Stimulated activated memory B cell treated with anti-CD40 and anti-IgM and Interleukin-4, amounts not matched to agents 10 μg/mL and 1 μg/mL and 100 μg/mL, for 72 hours (primary cell): ENCODE measurements around the gene PISD.

Experiments
- ATAC-seq: fragments of 150-1000 bp; cut with Tn5 transposase; 2 replicates; pipeline ENCODE4 v1.10.0; 2021
- H3K27ac Mint-ChIP-seq: one replicate; pipeline ENCODE4 v1.8.0; 2022; ENCODE audit warnings: mild to moderate bottlenecking, mixed read lengths
- H3K27me3 Mint-ChIP-seq: one replicate; pipeline ENCODE4 v1.8.0; 2022; ENCODE audit warnings: mixed read lengths
- H3K36me3 Mint-ChIP-seq: one replicate; pipeline ENCODE4 v1.8.0; 2022; ENCODE audit warnings: mixed read lengths
- H3K4me1 Mint-ChIP-seq: one replicate; pipeline ENCODE4 v1.8.0; 2022; ENCODE audit warnings: mixed read lengths
- H3K4me3 Mint-ChIP-seq: one replicate; pipeline ENCODE4 v1.8.0; 2022; ENCODE audit warnings: mild to moderate bottlenecking, moderate library complexity, mixed read lengths
- H3K9me3 Mint-ChIP-seq: one replicate; pipeline ENCODE4 v1.8.0; 2022; ENCODE audit warnings: mixed read lengths

The PISD gene

DNA sequence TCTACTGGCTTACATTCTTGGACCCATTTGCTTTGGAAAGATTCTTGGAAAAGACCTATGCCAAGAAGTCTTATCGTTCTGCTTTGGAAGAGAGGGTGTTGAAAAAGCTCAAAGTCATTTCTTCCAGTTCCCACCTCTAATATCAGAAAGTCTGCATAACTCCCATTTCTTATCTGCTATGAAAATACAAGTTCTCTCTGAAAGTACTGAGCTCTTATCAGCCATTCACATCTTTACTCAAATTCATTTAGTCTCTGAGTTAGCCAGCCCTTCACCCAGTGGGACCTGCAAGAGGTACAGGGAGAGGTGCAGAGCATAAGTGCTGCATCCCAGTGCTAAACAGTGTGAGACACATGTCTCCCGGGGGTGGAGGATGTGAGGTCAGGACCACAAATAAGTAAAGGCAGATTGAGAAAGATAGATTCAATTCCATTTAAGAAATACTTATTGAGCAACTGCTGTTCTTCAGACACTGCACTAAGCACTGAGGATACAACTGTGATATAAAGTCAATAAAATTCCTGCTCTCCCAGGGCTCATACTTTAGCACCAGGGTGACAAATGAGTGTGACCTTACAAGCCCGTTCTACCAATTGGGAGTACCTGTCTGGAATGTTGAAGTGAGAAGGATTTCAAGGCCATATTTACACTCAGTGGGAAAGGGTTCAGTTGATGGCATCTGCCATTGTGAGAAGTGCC lies 76.7 kb downstream of the PISD start:
- Mint-ChIP-seq H3K27ac (no peak overlapping the region), H3K36me3 (peaks cover 65% of the 10 kb centered on the region), H3K4me3 (no peak overlapping the region), H3K4me1 (peaks cover 15% of the 10 kb centered on the region), H3K9me3 (no peaks in the 10 kb centered on the region), H3K27me3 (no peaks in the 10 kb centered on the region)
- no peak for ATAC-seq

DNA sequence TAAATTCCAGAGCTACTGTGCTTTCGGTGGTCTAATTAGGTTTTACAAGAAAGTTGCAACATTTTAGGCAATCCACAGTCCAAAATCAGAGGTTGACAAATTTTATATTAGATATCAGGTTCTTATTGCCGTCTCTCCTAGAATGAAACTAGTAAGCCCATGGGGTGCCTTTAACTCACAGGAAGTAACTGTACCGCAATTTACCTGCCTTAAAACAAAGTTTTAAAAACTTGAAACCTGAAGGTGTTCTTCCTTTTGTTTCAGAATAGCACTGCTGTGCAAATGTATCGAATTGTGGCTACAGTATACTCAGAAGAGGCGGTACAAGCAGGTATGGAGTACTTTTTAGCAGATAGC lies 77.2 kb downstream of the PISD start:
- Mint-ChIP-seq H3K4me3 (no peak overlapping the region), H3K4me1 (peaks cover 15% of the 10 kb centered on the region), H3K27me3 (no peaks in the 10 kb centered on the region), H3K27ac (no peak overlapping the region), H3K9me3 (no peaks in the 10 kb centered on the region), H3K36me3 (peaks cover 70% of the 10 kb centered on the region)
- ATAC-seq: no peak

- Mint-ChIP-seq H3K4me1 (peaks cover 15% of the 10 kb centered on the region), H3K27me3 (no peaks in the 10 kb centered on the region), H3K27ac (no peak overlapping the region), H3K9me3 (no peaks in the 10 kb centered on the region), H3K36me3 (peaks cover 68% of the 10 kb centered on the region), H3K4me3 (no peak overlapping the region)
- ATAC-seq: no peak
Observed at GRCh38 chr22:31583861-31584485, 78.0 kb downstream of the PISD start.

- ATAC-seq: no peak
- Mint-ChIP-seq H3K27ac (no peak overlapping the region), H3K36me3 (peaks cover 69% of the 10 kb centered on the region), H3K27me3 (no peaks in the 10 kb centered on the region), H3K9me3 (no peaks in the 10 kb centered on the region), H3K4me1 (peaks cover 15% of the 10 kb centered on the region), H3K4me3 (no peak overlapping the region)
Observed at GRCh38 chr22:31579835-31580242, 82.2 kb downstream of the PISD start.

DNA sequence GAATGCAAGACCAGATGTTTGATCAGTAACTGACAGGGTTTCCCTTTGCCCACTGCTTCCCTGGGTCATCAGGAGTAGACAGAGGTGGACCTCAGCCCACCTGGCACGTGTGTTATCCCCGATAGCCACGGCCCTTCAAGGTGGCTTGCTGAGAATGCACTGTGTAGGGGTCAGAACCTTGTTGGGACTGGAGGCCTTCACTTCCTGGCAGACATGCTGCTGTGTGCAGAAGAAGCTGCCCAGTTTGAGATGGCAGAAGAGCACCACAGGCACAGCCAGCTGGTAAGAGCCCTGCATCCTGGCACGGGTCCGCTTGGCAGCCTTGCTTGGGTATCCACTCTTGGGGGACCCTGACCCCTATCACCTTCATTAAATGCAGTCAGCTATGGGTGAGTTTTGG lies 83.8 kb downstream of the PISD start:
- H3K27me3 Mint-ChIP-seq: no peaks in the 10 kb centered on the region
- ATAC-seq: no peak
- no peak overlapping the region for H3K27ac Mint-ChIP-seq
- H3K4me1 Mint-ChIP-seq: peaks cover 15% of the 10 kb centered on the region
- H3K9me3 Mint-ChIP-seq: no peaks in the 10 kb centered on the region
- peaks cover 67% of the 10 kb centered on the region for H3K36me3 Mint-ChIP-seq
- H3K4me3 Mint-ChIP-seq: no peak overlapping the region

DNA sequence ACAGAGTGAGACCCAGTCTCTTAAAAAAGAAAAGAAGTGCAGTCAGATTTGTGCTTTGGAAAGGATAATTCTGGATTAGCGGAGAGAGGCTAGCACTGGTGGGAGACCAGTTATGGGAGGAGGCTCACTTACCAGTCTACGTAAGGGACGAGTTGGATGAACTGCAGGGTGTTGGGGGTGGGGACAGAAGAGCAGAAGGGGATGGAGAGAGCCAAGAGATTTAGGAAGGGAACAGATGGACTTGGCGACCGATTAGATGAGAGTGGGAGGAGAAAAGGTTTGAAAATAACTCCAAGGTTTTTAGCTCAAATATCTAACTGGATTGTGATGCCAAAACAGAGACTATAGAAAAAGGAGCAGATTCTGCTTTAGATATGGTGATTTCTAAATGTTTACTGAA lies 84.3 kb downstream of the PISD start:
- H3K9me3 Mint-ChIP-seq: no peaks in the 10 kb centered on the region
- H3K4me3 Mint-ChIP-seq: no peak overlapping the region
- no peaks in the 10 kb centered on the region for H3K27me3 Mint-ChIP-seq
- peaks cover 71% of the 10 kb centered on the region for H3K36me3 Mint-ChIP-seq
- H3K27ac Mint-ChIP-seq: no peak overlapping the region
- peaks cover 11% of the 10 kb centered on the region for H3K4me1 Mint-ChIP-seq
- ATAC-seq: no peak

DNA sequence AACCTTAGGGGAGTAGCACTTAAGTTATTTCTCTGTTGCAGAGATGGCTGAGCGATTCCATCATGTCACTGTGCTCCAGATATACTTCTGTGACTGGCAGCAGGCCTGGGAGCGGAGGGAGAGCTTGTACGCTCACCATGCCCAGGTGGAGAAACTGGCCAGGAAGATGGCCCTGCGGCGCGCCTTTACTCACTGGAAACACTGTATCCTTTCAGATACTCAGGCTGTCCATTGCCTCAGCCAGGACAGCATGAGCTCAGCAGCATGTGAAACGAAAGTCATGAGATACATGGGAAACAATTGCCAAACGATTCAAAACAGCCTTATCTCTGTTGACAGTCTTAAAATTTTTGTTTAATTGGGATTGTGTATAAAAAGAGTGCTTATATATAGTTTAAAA lies 86.8 kb downstream of the PISD start:
- H3K36me3 Mint-ChIP-seq: peaks cover 71% of the 10 kb centered on the region
- H3K4me1 Mint-ChIP-seq: no peaks in the 10 kb centered on the region
- H3K27ac Mint-ChIP-seq: no peak overlapping the region
- no peaks in the 10 kb centered on the region for H3K27me3 Mint-ChIP-seq
- no peak for ATAC-seq
- no peaks in the 10 kb centered on the region for H3K9me3 Mint-ChIP-seq
- H3K4me3 Mint-ChIP-seq: no peak overlapping the region

DNA sequence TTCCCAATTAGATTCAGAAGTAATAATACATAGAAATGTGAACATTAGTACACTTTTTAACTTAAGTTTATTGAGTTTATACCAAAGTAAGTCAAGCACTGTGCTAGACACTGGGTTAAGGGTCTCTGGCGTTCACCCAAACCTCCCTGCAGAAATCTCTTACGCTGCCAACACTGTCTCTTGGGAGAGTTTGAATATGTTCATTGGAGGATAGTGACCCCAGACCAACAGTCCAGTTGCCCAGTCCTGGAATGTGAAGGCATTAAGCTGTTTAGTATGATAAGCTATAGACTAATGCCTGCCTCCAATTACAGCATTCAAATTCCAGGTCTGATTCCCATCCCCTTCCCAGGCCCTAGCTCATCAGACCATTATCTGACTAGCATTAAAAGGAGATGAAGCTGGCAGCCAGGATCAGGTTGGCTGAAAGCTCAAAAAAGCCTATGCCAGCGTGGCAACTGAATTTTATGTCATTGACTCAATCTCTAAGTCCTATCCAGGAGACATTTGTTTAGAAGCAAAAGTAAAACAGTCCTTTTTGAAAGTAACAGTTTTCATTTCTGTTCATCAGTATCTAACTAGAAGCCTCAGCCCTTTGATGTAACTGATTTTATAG lies 87.9 kb downstream of the PISD start:
- peaks cover 70% of the 10 kb centered on the region for H3K36me3 Mint-ChIP-seq
- H3K27me3 Mint-ChIP-seq: no peaks in the 10 kb centered on the region
- H3K4me3 Mint-ChIP-seq: no peak overlapping the region
- H3K27ac Mint-ChIP-seq: no peak overlapping the region
- H3K9me3 Mint-ChIP-seq: no peaks in the 10 kb centered on the region
- peaks cover 4% of the 10 kb centered on the region for H3K4me1 Mint-ChIP-seq
- ATAC-seq: no peak

DNA sequence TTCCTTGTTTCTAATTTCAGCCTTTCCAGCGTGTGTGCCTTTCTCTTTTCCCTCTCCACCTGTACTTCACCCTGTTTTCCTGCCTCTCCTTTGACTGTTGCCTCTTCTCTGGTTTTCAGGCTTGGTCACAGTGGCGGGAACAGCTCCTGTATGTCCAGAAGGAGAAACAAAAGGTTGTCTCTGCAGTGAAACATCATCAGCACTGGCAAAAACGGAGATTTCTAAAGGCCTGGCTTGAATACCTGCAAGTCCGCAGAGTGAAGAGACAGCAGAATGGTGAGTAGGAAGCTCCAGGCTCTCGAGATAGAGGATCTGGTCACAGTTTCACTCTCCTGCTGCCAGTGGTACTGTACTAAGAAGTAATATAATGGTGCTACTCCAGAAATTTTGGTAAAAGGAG lies 89.1 kb downstream of the PISD start:
- Mint-ChIP-seq H3K9me3 (no peaks in the 10 kb centered on the region), H3K4me3 (no peak overlapping the region), H3K4me1 (peaks cover 6% of the 10 kb centered on the region), H3K27me3 (no peaks in the 10 kb centered on the region), H3K27ac (no peak overlapping the region), H3K36me3 (peaks cover 67% of the 10 kb centered on the region)
- ATAC-seq: no peak

DNA sequence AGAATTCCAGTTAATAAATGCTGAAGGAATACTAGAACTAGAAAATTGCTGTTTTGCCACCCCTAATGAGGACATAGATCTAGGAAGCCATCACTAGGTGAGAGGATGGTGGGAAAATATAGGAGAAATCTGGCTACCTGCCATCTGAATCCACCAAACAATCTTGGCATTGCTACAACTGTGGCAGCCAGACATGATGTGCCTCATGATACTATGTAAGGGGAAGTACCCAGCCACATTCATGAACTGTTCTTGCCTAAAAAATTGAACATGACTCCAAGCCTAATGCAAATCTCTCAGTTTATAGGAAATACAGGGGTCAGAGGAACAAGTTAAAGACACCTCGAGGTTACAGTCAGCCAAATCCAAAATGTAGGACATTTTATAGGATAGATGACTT lies 92.9 kb downstream of the PISD start:
- Mint-ChIP-seq H3K4me3 (no peak overlapping the region), H3K4me1 (peaks cover 13% of the 10 kb centered on the region), H3K9me3 (no peaks in the 10 kb centered on the region), H3K36me3 (peaks cover 52% of the 10 kb centered on the region), H3K27me3 (no peaks in the 10 kb centered on the region), H3K27ac (peak overlapping the region; percentile 30)
- ATAC-seq: no peak
